ENCODE measurements around the gene NXPH4.

DNA sequence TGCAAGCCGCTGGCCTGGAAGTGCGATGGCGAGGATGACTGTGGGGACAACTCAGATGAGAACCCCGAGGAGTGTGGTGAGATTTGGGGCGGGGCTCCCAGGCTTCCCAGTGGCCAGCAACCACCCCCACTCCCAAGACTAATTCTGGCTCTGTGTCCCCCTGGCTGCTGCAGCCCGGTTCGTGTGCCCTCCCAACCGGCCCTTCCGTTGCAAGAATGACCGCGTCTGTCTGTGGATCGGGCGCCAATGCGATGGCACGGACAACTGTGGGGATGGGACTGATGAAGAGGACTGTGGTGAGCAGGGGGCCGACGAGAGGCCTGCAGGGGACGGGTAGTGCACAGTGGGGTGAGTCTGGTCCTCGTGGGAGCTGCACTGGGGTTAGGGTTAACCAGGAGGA is 12.1 kb upstream of the NXPH4 start:
- TF ChIP-seq, protein P1, sequence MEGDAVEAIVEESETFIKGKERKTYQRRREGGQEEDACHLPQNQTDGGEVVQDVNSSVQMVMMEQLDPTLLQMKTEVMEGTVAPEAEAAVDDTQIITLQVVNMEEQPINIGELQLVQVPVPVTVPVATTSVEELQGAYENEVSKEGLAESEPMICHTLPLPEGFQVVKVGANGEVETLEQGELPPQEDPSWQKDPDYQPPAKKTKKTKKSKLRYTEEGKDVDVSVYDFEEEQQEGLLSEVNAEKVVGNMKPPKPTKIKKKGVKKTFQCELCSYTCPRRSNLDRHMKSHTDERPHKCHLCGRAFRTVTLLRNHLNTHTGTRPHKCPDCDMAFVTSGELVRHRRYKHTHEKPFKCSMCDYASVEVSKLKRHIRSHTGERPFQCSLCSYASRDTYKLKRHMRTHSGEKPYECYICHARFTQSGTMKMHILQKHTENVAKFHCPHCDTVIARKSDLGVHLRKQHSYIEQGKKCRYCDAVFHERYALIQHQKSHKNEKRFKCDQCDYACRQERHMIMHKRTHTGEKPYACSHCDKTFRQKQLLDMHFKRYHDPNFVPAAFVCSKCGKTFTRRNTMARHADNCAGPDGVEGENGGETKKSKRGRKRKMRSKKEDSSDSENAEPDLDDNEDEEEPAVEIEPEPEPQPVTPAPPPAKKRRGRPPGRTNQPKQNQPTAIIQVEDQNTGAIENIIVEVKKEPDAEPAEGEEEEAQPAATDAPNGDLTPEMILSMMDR (conservative IDR thresholded peaks at IDR 0.05; ENCODE audit: low read length) = no peak
- TF ChIP-seq EZH2phosphoT487 (IDR thresholded peaks at IDR 0.05; ENCODE audit: borderline replicate concordance, low read depth, low read length) = no peak
